WERI-Rb-1 (cell line): ENCODE data around the gene RAB40B.
"Not testable (repeated sequence)": the region's sequence is repeated elsewhere in the genome, so short reads cannot be mapped to it uniquely, and the experiment has no call there.

Experiments used
- DNase-seq: peaks from one replicate; pipeline ENCODE4 v3.0.0-alpha.2; 2020
- H3K27ac ChIP-seq: fragments of 250-450 bp; sonication (Bioruptor Pico); 2 replicates; pipeline ENCODE4 v1.5.1; 2020; ENCODE audit warnings: mild to moderate bottlenecking, moderate library complexity
- H3K27me3 ChIP-seq: fragments of 250-450 bp; sonication (Bioruptor Pico); 2 replicates; pipeline ENCODE4 v1.5.1; 2021; ENCODE audit warnings: mild to moderate bottlenecking, low read depth, moderate library complexity; ENCODE audit not compliant: insufficient read depth, severe bottlenecking
- H3K36me3 ChIP-seq: fragments of 250-450 bp; sonication (Bioruptor Pico); 2 replicates; pipeline ENCODE4 v1.5.1; 2020; ENCODE audit warnings: mild to moderate bottlenecking, moderate library complexity
- H3K4me3 ChIP-seq: 2 replicates; pipeline ENCODE4 v1.5.1; 2011; ENCODE audit warnings: low read depth, mild to moderate bottlenecking, control low read depth, low read length
- H3K9me3 ChIP-seq: fragments of 250-450 bp; sonication (Bioruptor Pico); 2 replicates; pipeline ENCODE4 v1.5.1; 2021; ENCODE audit warnings: mild to moderate bottlenecking, moderate library complexity; ENCODE audit not compliant: severe bottlenecking
- TF ChIP-seq, protein P1 (sequence below): IDR thresholded peaks from 2 replicates; pipeline ENCODE4 v1.5.1; 2011; ENCODE audit warnings: low read depth, mild to moderate bottlenecking, control low read depth, inconsistent platforms, low read length

The RAB40B gene, protein sequence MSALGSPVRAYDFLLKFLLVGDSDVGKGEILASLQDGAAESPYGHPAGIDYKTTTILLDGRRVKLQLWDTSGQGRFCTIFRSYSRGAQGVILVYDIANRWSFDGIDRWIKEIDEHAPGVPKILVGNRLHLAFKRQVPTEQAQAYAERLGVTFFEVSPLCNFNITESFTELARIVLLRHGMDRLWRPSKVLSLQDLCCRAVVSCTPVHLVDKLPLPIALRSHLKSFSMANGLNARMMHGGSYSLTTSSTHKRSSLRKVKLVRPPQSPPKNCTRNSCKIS

DNA sequence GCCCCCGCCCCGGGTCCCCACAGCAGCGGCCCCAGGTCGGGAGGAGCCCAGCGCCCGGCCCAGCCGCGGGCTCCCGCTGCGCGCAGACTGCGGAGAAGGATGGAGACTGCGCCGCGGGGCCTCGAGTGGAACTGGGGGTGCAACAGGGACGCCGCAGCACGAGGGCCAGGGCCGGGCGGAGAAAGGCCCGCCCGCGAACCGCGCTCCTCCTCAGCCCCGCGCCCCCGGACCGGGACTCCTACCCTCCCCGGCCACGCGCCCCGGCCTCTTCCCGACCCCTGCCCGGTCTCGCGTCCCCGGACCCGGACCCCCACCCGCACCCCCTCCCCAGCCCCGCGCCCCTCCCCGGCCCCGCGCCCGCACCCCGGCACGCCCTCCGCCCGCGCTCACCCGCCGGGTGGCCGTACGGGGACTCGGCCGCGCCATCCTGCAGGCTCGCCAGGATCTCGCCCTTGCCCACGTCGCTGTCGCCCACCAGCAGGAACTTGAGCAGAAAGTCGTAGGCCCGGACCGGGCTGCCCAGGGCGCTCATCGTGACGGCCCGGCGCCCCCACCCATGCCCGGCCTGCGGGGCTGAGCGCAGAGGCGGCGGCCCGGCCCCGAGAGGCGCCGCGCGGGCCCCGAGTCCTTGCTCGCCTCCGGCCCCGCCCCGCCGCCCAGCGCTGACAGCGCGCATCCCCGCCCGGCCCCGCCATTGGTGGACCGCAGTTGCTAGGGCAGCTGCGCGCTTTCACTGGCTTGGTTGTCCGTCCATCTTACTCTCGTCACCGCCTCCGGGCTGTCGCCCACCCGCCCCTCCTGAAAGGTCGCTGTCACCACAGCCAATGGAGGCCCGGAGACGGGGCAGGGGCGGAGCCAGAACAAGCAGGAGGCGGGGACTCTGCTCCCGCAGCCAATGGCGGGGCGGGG lies at the start of gene RAB40B:
TSS of gene RAB40B (minus strand) at position 634 of the 909 bp plus-strand sequence. CDS start at position 532, 102 bp downstream.
- H3K36me3 ChIP-seq = peaks cover 11% of the 10 kb centered on the region
- peaks cover 16% of the 10 kb centered on the region for H3K9me3 ChIP-seq
- TF ChIP-seq, protein P1, sequence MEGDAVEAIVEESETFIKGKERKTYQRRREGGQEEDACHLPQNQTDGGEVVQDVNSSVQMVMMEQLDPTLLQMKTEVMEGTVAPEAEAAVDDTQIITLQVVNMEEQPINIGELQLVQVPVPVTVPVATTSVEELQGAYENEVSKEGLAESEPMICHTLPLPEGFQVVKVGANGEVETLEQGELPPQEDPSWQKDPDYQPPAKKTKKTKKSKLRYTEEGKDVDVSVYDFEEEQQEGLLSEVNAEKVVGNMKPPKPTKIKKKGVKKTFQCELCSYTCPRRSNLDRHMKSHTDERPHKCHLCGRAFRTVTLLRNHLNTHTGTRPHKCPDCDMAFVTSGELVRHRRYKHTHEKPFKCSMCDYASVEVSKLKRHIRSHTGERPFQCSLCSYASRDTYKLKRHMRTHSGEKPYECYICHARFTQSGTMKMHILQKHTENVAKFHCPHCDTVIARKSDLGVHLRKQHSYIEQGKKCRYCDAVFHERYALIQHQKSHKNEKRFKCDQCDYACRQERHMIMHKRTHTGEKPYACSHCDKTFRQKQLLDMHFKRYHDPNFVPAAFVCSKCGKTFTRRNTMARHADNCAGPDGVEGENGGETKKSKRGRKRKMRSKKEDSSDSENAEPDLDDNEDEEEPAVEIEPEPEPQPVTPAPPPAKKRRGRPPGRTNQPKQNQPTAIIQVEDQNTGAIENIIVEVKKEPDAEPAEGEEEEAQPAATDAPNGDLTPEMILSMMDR = no peak
- peaks cover 7% of the 10 kb centered on the region for H3K27me3 ChIP-seq
- peak; percentile 100 for DNase-seq
- 0 out of 2 replicates have a peak within 1 kb of the TSS, but pooled peaks have one; percentile 33 for H3K27ac ChIP-seq
- H3K4me3 ChIP-seq = peak within 1 kb of the TSS; percentile 89

DNA sequence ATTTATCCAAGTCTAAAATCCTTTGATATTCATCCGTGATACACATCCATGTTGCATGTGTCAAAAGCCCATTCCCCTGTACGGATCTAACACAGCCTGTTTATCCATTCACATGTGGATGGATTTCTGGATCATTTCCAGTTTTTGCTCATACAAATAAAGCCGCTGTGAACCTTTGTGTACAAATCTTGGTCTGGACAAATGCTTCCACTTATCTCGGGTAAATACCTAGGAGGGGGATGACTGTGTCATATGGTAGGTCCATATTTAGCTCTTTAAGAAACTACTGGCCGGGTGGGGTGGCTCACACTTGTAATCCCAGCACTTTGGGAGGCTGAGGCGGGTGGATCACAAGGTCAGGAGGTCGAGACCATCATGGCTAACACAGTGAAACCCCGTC lies 47.0 kb upstream of the RAB40B start:
- H3K4me3 ChIP-seq = no peak overlapping the region
- no peaks in the 10 kb centered on the region for H3K27me3 ChIP-seq
- H3K27ac ChIP-seq = peak overlapping the region; percentile 59
- no peak for DNase-seq
- TF ChIP-seq, protein P1 = no peak
- H3K9me3 ChIP-seq = peaks cover 32% of the 10 kb centered on the region
- H3K36me3 ChIP-seq = peaks cover 55% of the 10 kb centered on the region

DNA sequence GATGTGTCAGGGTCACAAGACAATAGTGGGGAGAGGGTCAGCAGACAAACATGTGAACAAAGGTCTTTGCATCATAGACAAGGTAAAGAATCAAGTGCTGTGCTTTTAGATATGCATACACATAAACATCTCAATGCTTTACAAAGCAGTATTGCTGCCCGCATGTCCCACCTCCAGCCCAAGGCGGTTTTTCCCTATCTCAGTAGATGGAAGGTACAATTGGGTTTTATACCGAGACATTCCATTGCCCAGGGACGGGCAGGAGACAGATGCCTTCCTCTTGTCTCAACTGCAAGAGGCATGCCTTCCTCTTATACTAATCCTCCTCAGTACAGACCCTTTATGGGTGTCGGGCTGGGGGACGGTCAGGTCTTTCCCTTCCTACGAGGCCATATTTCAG lies 46.2 kb upstream of the RAB40B start:
- H3K4me3 ChIP-seq, DNase-seq, H3K27me3 ChIP-seq: not testable (repeated sequence)
- H3K27ac ChIP-seq = peak overlapping the region; percentile 59
- H3K36me3 ChIP-seq = peaks cover 63% of the 10 kb centered on the region
- H3K9me3 ChIP-seq = peaks cover 38% of the 10 kb centered on the region

DNA sequence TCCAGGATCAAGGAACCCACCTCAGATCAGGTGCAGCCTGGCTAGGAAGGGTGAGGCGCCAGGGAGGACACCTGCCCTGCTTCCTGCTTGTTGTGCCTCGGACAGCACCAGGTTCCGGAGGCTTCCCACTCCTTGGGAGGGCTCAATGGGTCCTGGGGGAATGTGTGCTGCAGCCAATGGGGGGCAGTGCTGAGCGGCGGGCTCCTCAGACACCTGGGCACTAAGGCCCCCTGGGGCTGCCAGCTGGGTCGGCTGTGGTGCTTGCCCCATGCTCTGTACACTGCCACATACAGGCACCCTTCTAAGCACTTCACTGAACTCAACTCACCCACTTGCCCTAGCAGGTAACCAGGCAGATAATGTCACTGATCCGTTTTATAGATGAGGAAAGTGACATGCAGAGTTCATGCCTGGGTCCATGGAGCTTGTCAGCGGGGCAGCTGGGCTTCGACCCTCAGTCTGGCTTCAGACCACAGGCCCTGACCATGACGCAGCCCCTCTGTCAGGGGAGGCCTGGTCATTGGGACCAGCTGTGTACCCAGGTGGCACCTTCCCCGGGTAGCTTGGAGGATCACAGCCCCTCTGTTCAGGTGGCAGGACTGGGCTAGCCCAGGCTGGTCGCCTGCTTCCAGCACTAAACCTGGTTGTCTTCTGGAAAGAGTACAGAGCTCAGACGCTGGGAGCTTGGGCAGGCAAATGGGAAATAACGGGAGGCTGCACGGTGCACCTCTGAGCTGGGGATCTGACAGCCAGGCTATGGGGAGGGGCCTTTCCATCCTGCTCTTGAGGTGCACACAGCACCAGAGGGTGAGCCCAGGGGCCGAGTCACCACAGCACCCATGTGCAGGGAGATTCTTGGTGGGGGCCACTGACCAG lies 45.1 kb upstream of the RAB40B start:
- Histone ChIP-seq H3K9me3 (peaks cover 34% of the 10 kb centered on the region), H3K36me3 (peaks cover 61% of the 10 kb centered on the region), H3K27me3 (no peaks in the 10 kb centered on the region), H3K27ac (peak overlapping the region; percentile 59), H3K4me3 (no peak overlapping the region)
- DNase-seq = no peak
- TF ChIP-seq, protein P1 = peak; percentile 66

DNA sequence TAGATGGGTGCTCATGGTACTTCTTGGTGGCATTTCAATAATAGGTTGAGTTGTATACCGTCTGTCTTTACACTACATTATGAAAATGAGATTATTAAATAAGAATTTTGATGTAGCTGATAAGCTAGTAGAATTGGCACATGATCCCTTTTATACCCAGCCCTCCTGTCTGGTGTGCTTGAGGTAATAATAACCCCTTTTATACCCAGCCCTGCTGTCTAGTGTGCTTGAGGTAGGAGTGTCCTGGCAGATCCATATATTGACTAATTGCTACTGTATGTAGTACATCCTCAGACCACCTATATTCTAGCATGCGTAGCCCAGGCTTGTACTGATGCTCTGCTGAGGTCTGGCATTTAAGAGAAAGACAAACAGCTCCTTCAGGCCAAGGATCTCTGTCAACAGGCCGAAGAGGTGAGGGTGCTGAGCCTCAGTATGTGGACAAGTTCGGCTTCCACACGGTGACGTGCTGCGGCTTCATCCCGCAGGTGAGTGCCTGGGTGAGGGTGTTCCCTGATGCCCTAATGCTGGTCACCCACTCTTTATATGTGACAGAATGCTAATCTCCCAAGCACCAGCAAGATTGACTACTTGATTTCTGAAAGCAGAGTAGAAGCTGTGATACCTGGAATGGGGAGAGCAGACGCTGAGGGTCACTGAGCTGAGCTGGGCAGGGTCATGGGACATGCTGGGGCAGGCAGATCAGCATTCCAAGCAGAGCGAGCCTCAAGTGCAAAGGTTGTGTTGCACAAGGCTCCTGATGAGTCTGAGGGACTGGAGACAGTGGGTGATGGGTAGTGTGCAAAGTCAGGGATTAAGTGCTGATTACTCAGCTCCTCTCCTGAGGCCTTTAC lies 42.6 kb upstream of the RAB40B start:
- no peaks in the 10 kb centered on the region for H3K27me3 ChIP-seq
- H3K4me3 ChIP-seq = no peak overlapping the region
- peaks cover 21% of the 10 kb centered on the region for H3K9me3 ChIP-seq
- no peak for DNase-seq
- peaks cover 69% of the 10 kb centered on the region for H3K36me3 ChIP-seq
- no peak overlapping the region for H3K27ac ChIP-seq
- TF ChIP-seq, protein P1 = no peak
